ENCODE data around the gene KLHDC8A.
A peak's percentile ranks its signal among the peaks of the same experiment; 100 is the strongest.
"Not testable (repeated sequence)": the region's sequence is repeated elsewhere in the genome, so short reads cannot be mapped to it uniquely, and the experiment has no call there.

KLHDC8A gene

DNA sequence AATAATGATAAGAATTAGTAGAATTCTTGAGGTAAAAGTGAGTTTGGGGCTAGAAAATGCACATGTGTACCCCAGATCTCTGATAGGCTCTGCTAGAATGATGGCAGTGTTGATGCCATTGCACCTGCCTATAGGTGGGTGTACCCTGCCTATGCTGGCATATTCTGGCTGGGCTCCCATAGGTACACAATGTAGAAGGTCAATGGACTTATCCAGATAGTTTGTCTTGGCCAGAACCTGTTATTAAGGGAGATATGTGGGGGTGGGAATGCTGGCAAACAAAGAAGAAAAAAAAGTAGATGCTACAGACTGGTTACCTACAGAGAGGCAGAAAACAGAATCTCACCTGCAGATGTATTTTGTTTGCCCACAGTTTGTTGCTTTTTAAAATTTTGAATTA is 14.1 kb upstream of the KLHDC8A start:
- no peak for DNase-seq

DNA sequence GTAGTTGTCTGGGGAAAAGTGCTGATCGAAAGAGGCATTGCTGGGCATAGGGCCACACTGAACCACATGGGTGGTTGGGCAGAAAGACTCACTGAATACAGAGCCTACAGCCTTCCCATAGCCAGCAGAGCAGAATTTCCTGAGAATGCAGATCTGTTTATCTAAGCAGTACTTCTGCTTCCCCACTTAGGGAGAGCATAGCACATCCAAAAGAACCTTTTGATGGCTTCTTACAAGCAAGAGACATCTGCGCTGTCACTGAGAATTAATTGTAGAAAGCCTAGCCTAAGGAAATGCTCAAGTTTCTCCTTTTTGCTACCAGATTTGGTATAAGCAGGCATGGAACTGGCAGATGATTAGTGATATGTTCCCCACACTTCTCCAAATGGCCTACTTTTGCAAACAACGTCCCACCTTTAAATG is 13.0 kb upstream of the KLHDC8A start:
- no peak for DNase-seq

DNA sequence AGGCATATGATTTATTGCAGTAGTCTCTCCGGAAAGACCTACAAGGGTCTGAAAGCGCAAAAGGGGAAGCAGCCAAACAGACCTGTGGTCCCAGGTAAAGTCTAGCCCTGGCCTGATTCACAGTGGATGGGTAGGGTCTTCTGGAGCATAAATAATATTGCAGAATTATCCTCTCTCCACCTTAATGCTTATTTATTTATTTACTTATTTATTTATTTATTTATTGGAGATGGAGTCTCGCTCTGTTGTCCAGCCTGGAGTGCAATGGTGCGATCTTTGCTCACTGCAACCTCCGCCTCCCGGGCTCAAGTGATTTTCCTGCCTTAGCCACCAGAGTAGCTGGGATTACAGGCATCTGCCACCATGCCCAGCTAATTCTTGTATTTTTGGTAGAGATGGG is 11.8 kb upstream of the KLHDC8A start:
- no peak for DNase-seq

DNA sequence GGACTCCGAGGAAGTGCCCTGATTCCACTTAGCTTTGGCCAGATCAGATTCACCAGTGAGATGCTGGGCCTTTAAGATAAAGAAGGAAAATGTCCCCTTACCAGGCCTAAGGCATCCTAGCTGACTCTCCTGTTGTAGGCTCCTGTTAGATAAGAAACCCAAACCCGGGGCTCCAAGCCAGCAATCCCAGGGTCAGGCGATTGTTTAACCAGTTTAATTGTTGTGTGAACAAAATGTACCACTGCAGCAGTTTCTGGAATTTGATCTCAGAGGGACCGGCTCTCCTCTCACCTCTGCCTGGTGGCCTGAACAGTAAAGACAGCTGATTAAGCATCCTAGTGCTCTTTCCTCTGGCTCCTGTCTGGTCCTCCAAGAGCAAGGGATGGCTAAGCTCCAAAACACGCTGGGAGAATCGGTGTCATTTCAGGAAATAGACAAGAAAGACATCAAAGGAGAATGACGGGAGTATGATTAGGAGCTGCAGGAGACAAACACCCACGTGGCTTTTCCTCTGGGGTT is 9.3 kb upstream of the KLHDC8A start:
- DNase-seq, result no peak

DNA sequence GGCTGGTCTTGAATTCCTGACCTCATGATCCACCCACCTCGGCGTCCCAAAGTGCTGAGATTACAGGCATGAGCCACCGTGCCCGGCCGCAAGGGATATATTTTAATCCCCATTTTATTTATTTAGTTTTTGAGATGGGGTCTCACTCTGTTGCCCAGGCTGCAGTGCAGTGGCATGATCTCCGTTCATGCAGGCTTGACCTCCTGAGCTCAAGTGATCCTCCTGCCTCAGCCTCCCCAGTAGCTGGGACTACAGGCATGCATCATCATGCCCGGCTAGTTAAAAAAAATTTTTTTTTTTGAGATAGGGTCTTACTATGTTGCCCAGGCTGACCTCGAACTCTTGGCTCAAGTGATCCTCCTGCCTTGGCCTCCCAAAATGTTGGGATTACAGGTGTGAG is 8.4 kb upstream of the KLHDC8A start:
- DNase-seq, result not testable (repeated sequence)

DNA sequence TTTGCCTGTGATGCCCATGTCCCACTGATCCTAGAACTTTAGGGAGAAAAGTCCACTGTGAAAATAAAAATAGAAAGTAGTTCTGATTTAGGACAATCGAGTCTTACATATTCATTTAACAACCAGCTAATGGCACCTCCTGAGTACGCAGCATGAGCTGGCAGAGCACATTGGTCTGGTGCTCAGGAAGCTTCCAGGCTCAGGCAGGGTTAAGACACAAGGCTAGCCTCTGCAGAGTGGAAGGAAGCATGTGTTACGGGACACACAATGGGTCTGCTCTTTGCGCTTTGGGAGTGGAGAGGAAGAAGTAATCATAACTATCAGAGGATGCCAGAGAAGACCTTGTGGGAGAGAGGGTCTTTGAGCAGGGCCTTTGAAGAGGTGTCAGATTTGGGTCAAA is 4.2 kb upstream of the KLHDC8A start:
- no peak for DNase-seq

DNA sequence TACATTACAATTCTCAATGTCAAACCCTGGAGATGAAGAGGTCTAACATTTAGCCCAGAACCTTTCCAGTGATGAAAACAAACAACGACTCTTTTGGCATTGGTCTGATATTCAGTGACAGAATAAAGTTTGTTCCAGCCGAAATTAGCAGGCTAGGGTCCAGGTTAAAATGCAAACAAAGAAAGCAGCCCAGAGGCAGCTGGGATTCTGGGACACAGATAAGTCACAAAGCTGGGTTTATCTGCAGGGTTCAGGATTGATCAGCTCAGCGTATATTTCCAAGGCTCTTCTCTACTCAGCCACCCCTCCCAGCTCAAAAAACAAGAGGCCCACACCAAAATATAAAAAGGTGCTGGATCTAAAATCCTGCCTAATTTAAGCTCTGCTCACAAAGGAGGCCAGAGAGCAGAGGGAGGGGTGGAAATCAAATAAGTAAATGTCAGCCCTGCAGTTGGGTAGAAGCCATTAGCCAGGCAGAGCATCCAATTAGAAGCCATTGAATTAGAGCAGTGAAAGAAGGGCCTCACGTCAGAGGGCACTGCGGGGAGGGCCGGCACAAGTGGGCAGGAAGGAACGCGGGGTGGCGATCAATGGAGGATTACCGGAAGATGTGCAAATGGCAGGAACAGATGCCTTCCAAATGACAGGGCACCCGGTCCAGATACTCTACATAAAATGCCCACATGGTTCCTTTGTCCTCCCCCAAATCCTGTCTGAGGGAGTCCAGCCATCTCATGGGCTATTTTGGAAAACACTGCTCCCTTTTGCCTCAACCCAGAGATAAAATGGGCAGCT is 3.2 kb upstream of the KLHDC8A start:
- DNase-seq, result no peak

DNA sequence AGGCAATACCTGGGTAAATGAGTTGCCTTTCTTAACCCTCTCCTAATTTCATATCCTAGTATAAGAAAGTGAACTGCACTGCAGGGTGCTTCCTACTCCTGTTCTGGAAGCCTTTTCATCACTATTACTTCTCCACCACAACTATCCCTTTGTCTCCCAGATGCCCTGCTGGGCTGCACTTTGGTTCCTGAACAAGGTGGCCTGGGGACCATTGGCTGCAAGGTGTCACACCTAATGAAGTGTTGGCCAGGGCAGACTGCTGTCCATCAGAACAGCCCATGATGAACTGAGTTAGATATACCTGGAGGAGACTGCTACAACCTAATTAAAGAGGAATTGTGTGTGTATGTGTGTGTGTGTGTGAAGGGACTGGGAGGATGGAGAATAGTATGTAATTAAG is 1.9 kb upstream of the KLHDC8A start:
- no peak for DNase-seq

DNA sequence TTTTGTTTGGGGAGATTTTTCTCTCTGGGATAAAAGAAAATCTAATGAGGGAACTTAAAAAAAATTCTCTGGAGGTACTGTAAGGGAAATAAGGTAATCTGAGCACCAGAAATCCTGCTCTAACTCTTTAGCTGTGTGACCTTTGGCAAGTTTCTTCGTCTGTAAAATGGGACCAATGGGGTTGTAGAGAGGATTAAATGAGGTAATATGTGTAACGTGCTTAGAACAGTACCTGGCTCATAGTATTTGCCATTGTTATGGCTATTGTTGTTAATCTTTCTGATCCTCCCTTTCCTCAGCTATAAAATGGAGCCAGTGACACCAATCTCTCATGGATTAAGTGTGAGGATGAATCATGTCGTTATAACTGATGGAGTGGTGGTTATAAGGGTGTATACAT is 845 bp upstream of the KLHDC8A start:
- no peak for DNase-seq

DNA sequence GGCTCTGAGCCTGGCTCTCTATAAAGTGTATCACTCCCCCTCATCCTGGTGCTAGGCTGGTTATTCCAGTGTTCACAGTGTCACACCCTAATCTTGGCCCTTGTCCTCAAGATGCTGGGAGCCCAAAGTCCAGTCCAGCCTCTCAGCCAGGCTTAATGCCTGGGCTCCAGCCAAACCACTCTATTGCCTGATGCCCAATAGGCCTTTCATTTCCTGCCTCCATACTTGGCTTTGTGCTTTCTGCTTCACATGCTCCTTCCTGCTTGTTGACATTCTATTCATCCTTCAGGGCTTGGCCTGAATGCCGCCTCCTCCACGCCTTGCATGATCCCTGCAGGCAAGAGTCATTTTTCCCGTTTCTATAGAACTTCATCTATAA is 1.7 kb downstream of the KLHDC8A start:
- no peak for DNase-seq

DNA sequence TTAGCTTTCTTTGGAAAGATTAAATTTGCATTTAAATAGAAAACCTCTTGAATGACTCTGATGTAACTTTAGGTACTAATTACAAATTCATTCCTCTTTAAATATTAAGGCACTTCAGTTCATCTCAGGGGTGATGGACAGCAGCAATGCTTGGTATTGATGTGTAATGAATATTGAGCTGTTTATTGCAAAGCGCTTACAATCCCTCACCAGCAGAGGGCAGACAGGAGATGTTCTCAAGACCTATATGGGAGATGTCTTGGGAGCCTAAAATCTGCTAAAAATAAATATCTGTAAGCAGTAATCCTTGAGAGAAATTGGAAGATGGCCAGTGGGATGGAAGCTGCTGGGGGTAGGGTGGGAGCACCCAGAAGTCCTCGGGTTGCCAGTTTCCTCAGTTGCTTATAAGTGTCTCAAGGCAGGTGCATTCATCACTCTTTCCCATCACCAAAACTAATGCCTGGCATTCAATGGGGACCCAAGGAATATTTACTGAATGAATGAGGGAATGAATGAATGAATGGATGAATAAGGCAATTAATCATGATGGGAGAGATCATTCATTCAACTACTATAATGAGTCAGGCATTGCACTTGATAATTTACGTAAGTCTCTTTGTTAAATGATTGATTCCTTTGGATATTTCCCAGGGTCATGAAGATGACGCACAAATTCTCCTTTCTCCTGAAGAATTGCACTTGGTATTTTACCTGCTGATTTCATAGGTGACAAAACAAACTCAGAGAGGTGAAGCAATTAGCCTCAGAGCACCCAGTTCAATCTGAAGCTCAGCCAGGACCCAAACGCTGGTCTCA is 2.3 kb downstream of the KLHDC8A start:
- DNase-seq, result no peak

DNA sequence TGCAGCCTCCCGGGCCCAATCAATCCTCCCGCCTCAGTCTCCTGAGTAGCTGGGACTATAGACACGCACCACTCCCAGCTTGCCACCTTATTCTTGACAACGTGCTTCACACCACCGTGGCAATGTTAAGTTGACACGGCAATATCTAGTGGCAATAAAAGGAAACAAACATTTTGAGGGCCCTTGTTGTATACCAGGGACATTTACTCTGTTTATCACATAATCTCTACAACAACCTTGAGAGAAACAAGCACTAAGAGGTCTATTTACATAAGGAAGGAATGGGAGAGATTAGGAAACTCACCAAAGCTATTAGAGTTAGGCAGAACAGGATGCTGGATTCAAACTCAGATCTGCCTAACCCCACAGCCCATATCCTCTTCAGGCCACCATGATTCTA is 3.1 kb downstream of the KLHDC8A start:
- no peak for DNase-seq

DNA sequence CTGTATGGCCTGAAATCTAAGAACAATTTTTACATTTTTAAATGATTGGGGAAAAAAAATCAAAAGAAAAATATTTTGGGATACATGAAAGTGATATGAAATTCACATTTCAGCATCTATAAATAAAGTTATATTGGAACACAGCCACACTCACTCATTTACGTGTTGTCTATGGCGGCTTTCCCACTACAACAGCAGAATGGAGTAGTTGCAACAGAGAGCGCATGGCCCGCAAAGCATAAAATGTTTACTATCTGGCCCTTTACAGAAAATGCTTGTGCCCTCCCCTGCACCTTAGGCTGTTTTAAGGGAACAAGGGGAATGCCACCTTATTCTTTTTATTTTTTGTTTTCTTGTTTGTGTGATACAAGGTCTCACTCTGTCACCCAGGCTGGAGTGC is 3.5 kb downstream of the KLHDC8A start:
- DNase-seq, result no peak

DNA sequence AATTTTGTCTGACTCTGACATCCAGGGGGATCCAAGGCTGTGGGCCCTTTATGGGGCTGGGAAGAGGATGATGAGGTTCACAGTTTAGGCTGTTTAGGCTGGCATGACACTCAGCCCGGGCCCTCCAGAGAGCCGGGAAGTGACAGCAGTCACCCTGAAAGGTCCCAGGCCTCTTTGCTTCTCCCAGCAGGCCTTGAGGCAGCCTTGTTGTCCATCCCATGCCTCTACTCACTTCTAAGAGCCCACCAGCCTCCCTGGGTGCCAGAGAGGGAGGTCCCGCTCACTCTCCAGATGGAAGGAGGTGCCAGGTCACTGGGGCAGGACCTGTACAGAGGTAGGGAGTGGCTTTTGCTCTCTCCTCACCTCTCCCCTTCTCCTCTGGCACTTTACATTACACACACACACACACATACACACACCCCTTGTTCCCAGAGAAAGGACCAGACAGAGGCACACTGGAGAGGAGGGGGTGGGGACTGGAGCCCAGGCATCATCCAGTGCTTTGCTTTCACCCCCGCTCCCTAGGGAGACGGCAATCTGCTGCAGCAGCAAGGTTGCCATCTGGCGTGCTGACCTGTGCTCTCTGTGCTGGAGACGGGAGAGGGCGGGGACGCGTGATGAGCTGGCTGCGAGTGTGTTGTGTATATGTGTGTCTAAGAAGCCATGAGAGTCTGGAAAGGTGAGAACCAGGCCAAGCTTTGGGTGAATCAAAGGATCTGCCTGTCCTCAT is 4.6 kb downstream of the KLHDC8A start:
- peak; percentile 55 for DNase-seq

DNA sequence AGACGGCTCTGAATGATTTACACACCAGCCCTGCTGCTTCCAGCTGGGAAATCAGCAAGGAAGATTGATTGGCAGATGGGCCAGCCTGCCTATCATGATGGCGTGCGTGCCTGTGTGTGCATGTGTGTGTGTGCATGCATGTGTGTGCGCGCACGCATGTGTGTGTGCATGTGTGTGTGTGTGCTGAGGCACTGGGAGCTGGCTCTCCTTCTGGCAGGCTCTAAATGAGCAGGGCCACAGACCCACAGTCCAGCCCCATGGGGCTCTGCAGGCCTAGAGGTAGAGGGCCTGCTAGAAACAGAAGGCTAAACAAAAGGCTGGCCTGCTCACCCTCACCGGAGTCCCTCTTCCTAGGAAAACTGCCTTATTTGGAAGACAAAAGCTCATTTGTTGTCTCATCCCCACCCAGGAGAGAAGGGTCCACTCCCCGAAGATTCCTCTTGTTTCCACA is 6.0 kb downstream of the KLHDC8A start:
- no peak for DNase-seq

DNA sequence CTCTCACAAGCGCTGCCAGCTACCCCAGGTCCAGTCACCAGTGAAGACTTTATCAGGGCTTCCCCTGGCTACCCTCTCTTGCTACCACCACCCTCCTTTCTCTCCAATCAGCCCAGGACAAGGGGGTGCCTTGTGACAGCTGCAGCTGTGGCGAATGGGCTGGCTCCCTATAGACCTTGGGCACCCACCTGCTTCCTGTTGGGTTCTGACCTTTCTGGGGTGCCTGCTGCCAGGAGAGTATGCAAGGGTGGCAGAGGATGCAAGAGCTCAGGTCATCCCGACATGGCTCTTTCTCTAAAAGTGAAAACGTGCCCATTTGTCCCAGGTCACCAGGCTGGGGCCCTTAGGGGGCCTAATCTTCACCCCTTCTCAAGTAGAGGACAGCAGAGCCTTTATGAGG is 6.6 kb downstream of the KLHDC8A start:
- DNase-seq, result no peak

DNA sequence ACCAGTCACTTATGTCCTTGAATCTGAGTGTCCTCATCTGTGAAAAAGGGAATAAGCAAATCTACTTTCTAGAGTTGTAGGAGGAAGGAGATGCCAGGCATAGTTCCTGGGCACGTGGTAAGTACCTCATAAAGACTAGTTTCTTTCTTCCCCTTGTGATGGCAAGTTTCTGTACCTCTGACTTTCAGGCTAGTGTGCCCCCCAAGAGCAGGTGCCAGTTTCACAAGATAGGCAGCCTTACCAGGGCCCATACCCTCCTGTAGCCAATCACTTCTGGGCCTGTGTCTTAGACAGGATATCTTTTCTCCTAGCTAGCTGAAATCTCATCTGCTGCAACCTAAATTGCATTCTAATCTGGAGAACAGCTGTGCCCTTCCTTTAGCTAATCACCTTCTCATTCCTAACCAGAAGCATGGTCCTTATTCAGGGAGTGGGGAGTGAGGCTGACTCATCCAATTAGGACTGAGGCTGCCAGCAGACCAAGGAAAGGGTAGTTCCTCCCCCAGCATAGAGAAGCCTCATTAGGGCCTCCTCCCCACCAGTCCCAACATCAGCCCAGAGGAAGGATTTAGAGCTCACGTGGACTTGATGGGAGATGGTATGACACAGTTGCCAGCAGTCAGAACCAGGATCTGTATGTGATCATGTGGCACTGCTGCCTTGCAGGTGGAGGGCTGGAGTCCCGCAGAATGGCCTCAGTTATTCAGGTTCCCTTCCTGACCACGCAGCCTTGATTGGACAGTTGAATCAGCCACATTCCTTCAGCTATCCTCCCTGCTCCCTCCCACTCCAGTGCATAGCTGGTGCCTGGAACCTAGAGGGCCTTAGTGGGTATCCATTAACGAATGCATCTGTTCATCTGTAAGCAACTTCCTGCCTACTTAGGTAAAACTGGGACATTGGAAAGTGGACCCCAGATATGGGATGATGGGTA is 7.9 kb downstream of the KLHDC8A start:
- no peak for DNase-seq

DNA sequence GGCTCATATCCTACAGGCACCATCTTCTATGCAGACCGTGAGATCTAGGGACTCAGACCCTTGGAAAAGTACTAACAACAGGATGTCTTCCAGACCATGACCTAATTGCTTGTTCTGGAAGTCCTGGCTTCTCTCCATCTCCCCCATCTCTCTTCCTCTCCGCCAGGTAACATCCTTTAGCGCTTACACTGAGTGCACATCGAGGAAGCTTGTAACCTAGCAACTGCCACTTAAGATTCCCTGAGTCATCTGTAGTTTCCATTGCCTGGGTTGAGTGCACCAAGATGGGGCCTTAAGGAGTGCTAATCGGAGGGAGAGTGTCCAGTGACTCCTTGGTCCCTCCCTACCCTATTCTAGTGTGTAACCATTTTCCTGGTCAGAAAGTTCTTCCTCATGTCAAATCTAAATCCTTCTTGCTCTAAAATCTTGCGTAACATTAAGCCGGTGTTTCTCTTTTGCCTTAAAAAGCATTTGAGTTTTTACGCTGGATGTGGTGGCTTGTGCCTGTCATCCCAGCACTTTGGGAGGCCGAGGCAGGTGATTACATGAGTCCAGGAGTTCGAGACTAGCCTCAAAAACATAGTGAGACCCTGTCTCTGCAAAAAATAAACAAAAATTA is 9.7 kb downstream of the KLHDC8A start:
- no peak for DNase-seq

DNA sequence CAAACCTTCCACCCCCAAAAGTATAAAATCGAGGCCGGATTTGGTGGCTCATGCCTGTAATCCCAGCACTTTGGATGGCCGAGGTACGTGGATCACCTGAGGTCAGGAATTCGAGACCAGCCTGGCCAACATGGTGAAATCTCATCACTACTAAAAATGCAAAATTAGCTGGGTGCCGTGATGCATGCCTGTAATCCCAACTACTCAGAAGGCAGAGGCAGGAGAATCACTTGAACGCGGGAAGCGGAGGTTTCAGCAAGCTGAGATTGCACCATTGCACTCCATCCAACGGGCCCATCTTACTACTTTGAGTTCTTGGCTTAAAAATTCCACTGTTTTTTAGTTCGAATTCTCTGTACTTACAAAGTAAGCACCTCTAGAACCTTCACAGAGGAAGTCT is 11.0 kb downstream of the KLHDC8A start:
- DNase-seq, result no peak

DNA sequence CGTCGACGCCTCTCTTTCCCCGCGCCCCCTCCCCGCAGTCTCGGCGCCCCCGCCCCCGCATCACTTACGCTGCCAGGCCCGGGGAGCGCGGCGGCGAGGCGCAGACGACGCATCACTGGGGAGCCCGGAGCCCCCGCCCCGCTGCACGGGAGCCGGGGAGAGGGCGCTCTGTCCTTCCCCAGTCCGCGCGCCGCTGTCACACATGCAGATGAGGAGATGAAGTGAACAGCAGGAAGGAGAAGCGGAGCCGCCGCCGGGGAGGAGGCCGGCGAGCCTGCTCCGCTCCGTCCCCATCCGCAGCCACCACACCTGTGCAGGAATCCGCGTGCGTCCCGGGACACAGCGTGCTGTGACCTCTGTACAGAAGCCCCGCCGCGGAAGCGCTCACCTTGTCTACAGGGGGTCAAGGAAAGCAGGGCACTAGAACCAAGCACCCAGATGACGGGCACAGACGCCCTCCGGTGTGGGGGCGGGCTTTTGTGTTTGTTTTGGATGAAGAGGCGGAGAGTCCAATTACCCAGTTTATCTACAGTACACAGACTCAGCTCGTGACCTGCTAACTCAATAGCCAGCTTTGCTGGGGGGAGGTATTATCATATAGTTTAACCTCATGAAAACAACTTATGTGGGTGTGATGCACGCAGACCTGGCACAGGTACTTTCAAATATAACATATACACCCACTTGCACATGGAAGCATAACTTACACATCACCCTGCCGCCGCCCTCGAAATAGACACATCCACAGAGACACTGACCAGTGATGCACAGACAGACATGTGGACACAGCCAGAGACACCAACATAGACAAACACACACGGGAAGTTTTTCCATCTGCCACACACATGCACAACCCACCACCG is 12.4 kb downstream of the KLHDC8A start:
- no peak for DNase-seq

All from NCI-H1417 treated with DMSO at 0.1 percent for 48 hours (cell line).